CD4-positive, alpha-beta T cell treated with Interleukin-21 for 1 hour (primary cell): ENCODE measurements around the gene PSD4.

Experiments
- DNase-seq: peaks from one replicate; pipeline ENCODE4 v3.0.0-alpha.2; 2020

PSD4 gene

GRCh38 chr2:113209646-113210171, 35.9 kb downstream of the PSD4 start:
- no peak for DNase-seq

GRCh38 chr2:113211226-113212105, 37.7 kb downstream of the PSD4 start:
- DNase-seq: no peak

DNA sequence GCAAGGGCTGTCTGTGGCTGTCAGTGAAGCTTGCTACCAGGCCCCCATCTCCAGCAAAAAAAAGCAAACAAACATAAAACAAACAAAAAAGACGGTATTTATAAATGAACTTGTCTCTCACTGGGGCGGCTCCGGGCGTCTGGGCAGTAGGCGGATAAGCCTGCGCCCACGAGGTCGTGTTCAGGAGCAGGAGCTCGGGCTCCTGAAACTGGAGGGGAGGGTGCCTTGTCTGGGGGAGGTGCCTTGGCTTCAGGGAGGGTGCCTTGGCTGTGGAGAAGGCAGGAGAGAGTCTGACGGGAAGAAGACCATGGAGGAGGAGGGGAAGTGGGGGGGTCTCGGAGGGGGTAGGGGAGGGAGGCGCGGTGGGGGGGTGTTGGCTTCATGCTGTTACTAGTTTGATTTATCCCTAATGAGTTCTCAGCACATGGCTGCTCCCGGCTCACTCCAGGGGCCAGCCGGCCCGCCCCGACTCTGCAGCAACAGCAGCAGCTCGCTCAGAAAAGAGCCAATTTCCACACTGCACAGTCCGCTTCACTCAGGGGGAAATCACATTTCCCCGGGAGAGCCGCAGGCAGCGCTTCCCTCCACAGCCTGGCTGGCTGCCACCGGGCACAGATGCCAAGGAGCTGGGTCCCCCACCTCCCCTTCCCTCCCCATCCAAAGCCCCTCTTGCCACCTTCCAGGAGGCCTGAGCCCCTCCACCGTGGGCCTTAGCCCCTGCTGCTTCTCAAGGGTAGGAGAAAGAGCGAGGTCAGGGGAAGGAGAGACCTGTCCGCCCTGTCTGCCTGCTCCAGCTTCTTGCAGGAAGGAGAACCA, 38.7 kb downstream of the PSD4 start:
- DNase-seq: no peak

DNA sequence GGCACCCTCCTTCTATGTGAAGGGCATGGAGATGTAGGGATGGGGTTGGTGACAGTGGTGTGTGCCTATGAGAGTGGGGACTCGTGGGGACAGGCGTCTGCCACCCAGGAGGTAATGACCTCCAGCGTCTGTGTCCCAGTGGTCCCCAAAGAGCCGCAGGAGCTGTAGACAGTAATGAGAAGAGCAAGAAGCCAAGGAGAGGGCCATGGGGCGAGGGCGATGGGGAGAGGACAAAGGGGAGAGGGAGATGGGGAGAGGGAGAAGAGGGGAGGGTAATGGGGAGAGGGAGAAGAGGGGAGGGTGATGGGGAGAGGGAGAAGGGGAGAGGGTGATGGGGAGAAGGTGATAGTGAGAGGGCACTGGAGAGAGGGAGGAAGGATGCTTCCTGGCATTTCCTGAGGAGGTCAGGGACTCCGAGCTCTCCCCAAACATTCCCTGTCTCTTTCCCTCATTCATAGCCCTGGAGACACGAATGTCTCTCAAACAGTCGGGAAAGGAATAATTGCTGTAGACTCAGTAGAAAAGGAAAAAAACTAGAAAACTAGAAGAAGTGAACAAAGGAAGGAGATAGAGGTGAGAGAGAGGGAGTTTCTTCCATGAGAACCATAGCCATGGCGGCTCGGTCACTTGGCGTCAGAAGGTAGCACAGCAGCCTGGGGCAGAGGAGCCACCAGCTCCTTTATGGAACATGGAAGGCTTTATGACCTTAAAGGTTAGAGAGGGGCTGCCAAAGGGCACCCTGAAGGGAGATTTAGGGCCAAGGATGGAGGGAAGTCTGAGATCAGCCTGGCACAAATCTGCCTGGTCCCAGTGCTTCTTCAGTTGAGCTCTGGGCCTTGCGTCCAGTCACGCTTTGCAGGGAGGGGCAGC, 39.5 kb downstream of the PSD4 start:
- DNase-seq: no peak

DNA sequence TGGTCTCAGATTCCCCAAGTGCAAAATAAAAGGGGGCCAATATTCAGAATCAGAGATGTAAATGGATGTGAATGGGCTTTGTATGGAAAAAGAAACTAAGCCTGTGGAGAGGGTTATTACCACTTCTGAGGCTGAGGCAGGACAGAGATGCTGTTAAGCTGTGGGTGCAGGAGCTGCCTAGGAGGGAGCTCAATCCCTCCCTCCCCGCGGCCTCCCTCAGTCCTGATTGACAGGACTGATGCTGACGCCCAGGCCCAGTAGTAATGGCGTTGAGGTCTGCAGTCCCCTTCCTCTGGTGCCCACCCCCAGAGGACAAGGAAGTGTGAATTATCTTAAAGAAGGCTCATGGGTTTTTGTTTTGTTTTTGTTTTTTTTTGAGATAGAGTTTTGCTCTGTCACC, 40.4 kb downstream of the PSD4 start:
- no peak for DNase-seq

- DNase-seq: no peak
Measured at GRCh38 chr2:113215056-113215455, 41.3 kb downstream of the PSD4 start.

GRCh38 chr2:113216321-113216720, 42.5 kb downstream of the PSD4 start:
- DNase-seq: no peak

DNA sequence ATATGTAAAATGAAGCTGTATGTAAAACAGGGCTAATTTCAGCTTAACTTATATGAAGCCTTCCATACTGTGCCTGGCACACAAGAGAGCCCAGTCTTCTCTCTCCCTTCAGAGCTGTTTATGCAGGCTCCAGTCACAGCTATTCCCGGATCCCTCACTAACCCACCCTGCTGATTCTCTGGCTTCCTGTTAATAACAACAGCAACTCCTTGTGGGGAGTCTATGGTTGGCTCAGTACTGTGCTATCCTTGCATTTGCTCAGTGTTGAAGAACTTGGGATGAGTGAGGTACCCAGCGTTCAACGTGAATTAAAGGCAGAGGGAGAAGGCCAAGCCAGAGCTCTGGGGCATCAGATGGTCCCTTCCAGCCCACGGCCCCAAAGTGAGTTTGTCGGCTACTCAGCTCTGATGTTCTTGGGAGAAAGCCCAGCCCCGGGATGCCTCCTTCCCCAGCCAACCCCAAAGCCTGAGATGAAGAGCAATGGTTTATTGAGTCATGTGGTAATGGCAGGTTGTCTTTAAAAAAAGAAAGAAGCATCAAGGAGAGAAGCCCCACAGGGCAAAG, 43.2 kb downstream of the PSD4 start:
- DNase-seq: no peak

GRCh38 chr2:113217455-113218282, 43.9 kb downstream of the PSD4 start:
- DNase-seq: no peak

GRCh38 chr2:113218283-113219091, 44.7 kb downstream of the PSD4 start:
- no peak for DNase-seq

- no peak for DNase-seq
Measured at GRCh38 chr2:113219092-113219441, 45.3 kb downstream of the PSD4 start.

GRCh38 chr2:113219525-113219888, 45.7 kb downstream of the PSD4 start:
- no peak for DNase-seq

- DNase-seq: no peak
Measured at GRCh38 chr2:113219889-113220641, 46.3 kb downstream of the PSD4 start.

DNA sequence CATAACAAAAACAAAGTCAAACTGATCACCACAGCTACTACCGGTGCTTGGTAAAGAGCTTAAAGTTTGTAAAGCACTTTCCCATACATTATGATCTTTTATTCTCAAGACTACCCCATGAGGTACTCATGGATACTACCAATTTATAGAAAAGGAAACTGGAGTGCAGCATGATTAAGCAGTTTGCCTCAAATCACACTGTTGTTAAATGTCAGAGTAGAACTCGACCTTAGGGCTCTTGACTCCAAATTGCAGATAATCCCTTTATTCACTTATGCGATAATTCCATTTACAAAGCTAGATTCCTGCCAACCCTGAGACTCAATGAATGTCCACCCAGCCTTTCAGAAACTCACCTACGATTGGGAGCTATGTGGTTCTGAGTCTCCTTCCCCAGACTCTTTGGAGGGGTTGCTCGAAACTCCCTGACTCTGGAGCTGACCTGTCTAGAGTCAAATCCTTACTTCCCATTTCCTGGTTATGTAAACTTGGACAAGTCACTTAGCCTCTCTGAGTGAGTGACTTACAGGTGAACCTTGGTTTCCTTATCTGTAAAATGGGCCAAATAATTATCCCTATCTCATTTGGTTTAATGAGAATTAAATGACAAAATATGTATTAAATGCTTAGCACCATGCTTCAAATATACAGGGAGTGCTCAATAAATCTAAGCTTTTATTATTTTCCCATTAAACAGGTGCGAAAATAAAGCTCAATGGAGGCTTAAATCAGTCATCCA, 47.4 kb downstream of the PSD4 start:
- no peak for DNase-seq

DNA sequence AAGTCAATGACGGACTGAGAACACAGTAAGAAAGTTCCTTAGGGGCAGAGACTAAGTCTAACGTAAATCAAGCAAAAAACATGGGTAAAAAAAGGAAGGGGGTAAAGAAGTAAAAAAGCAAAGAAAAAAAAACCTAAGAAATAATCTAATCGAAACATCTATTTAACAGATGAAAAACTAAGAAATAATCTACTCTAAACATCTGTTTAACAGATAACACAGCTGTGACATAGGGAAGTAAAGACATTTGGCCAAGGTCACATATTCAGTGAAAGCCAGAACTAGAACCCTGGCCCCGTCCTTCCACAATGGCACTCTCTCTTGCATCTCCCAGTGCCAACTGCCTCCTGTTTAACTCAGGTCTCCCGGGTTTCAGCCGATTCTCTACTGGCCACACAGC, 48.1 kb downstream of the PSD4 start:
- DNase-seq: no peak

- no peak for DNase-seq
Measured at GRCh38 chr2:113223813-113224212, 50.0 kb downstream of the PSD4 start.

DNA sequence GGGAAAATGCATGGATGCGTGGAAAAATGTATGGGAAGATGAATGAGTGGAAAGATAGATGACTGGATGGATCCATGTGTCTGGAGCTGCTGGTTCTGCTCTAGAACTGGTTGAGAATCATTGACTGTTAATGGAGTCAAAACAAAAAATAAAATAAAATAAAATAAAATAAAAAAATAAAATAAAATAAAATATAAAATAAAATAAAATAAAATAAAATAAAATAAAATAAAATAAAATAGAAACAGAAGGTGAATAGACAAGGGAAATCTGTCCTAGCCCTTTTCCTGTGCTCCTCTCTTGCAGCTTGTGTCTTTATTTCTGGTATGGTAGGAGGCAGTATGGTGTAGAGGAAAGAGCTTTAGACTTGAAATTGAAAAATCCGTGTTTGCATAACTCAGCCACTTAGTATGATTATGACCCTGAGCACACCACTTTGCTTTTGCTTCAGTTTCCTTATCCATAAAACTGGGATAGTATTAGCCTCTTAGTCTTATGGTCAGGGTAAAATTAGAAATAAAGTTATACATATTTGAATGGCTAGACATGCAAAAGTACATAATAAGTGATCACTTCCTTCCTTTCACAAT, 51.0 kb downstream of the PSD4 start:
- DNase-seq: no peak

DNA sequence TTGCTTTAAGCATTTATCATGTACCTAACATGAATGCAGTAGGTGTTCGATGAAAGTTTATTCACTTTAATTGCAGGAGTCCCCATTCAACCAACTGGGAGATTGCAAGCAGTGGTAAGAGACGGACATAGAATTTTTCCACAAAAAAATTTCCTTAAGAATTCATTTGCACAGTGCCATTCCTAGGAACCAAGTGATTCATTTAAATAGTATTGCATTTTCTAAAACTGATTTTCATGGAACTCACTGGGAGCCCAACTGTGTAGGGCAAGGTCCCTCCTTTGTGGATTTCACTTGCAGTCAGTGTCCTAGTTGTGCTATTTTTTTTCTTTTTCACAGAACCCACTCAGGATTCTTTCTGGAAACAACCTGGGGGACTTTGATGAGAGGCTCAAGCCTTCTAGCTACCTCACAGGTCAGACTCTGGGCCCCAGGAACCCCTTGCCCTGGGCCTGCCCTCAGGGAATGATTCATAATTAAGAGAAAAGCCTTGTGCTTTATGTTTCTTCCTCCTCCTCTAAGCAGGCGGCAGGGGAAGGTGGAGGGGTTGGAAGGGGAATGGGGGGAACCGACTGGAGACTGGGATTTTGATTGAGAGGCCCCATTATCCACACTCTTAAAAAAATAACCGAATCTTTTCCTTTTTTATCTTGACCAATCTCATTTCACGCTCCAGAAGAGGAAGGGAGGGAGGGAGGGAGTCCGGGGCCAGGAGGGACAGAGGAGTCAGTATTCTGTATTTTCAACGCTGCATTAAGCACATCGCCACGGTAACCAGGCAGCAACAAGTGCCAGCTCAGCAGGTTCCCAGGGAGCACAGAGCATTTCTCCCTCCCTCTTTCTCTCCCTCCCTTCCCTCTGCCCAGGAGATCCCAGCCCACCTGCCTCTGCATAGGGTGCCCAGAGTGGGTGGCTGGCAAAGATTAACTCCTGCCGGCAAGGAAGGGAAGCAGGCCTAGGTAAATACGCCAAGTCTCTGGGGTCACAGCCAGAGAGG, 51.8 kb downstream of the PSD4 start:
- no peak for DNase-seq
